SK-N-SH (cell line): ENCODE measurements around the gene KRT27. TPM values are rescaled to one million over a fixed set of nuclear protein-coding genes. Genes with fewer than 3 reads are reported as not detected.

Experiments used
- CTCF ChIA-PET: fragments of 300-600, 350-600 bp; formaldehyde crosslinking; extraction: SDS; loops from one replicate; lab custom pipeline; 2021; lab: Yijun Ruan, JAX
- POLR2A ChIA-PET: fragments of 350-600 bp; sonication (Branson Sonifier 250); formaldehyde crosslinking; extraction: SDS; loops from one replicate; lab custom pipeline; 2020; ENCODE audit warnings: antibody characterized with exemption, inconsistent platforms; lab: Yijun Ruan, JAX
- DNase-seq: peaks from one replicate; pipeline ENCODE4 v3.0.0; 2012
- H2AFZ ChIP-seq: fragments of 200-600 bp; sonication (generic); 2 replicates; pipeline ENCODE4 v1.8.1; 2016; ENCODE audit warnings: antibody characterized with exemption, mild to moderate bottlenecking, low read depth
- H3F3A ChIP-seq: fragments of 200-600 bp; sonication (generic); replicated peaks from 2 replicates; pipeline ENCODE3; 2016; ENCODE audit warnings: antibody characterized with exemption, mild to moderate bottlenecking; ENCODE audit not compliant: insufficient read depth
- H3K27ac ChIP-seq, 2 experiments: fragments of 200-500 bp in 1 of 2; fragments of 200-600 bp in 1 of 2; sonication (Bioruptor generic) in 1 of 2; sonication (generic), shearing (Covaris generic) in 1 of 2; 2 replicates each; pipeline versions ENCODE4 v1.5.1 to v1.6.1; 2014 to 2016; ENCODE audit warnings: low read depth in 2 of 2, inconsistent platforms in 1 of 2, low read length in 1 of 2, mild to moderate bottlenecking in 1 of 2, mixed read lengths in 1 of 2
- H3K27me3 ChIP-seq: fragments of 200-600 bp; sonication (generic), shearing (Covaris generic); 2 replicates; pipeline ENCODE4 v1.6.1; 2016; ENCODE audit warnings: mixed run types; ENCODE audit not compliant: insufficient read depth
- H3K36me3 ChIP-seq, 2 experiments: fragments of 200-500 bp in 1 of 2; fragments of 200-600 bp in 1 of 2; sonication (Bioruptor generic) in 1 of 2; sonication (generic) in 1 of 2; replicated peaks in 1 of 2; 2 replicates each; pipeline versions ENCODE3 to v1.5.1; 2014 to 2016; ENCODE audit warnings: low read length in 1 of 2, mild to moderate bottlenecking in 1 of 2; ENCODE audit not compliant: insufficient read depth in 2 of 2, control insufficient read depth in 1 of 2
- H3K4me1 ChIP-seq, 2 experiments: fragments of 200-500 bp in 1 of 2; fragments of 200-600 bp in 1 of 2; sonication (Bioruptor generic) in 1 of 2; sonication (generic), shearing (Covaris generic) in 1 of 2; 2 replicates each; pipeline versions ENCODE4 v1.5.1 to v1.6.1; 2014 to 2016; ENCODE audit warnings: low read depth in 1 of 2, low read length in 1 of 2, mixed run types in 1 of 2; ENCODE audit not compliant: insufficient read depth in 2 of 2, control insufficient read depth in 1 of 2
- H3K4me2 ChIP-seq: fragments of 200-600 bp; sonication (generic), shearing (Covaris generic); 2 replicates; pipeline ENCODE4 v1.6.1; 2017; ENCODE audit warnings: mixed run types
- H3K4me3 ChIP-seq, 2 experiments: fragments of 200-500 bp in 1 of 2; fragments of 200-600 bp in 1 of 2; sonication (Bioruptor generic) in 1 of 2; sonication (generic), shearing (Covaris generic) in 1 of 2; 2 replicates each; pipeline versions ENCODE4 v1.5.1 to v1.8.1; 2014 to 2016; ENCODE audit warnings: low read depth in 2 of 2, inconsistent platforms in 1 of 2, low read length in 1 of 2, mild to moderate bottlenecking in 1 of 2, mixed read lengths in 1 of 2, moderate library complexity in 1 of 2
- H3K79me2 ChIP-seq: fragments of 200-600 bp; sonication (generic); 2 replicates; pipeline ENCODE4 v1.8.1; 2017; ENCODE audit warnings: mild to moderate bottlenecking; ENCODE audit not compliant: insufficient read depth
- H3K9ac ChIP-seq: fragments of 200-600 bp; sonication (generic); 2 replicates; pipeline ENCODE4 v1.6.1; 2017; ENCODE audit warnings: mixed run types
- H3K9me2 ChIP-seq: fragments of 200-600 bp; sonication (generic); 2 replicates; pipeline ENCODE4 v1.6.1; 2017; ENCODE audit warnings: mixed run types
- H3K9me3 ChIP-seq: fragments of 200-600 bp; sonication (generic); 2 replicates; pipeline ENCODE4 v1.6.1; 2017; ENCODE audit warnings: mixed run types, mild to moderate bottlenecking, moderate library complexity
- H4K20me1 ChIP-seq: fragments of 200-600 bp; sonication (generic); 2 replicates; pipeline ENCODE4 v1.6.1; 2017; ENCODE audit warnings: mild to moderate bottlenecking, mixed run types; ENCODE audit not compliant: insufficient read depth
- ELF1 ChIP-seq: IDR thresholded peaks from 2 replicates; pipeline ENCODE4 v1.4.0; 2012
- EZH2phosphoT487 ChIP-seq: fragments of 200-600 bp; sonication (generic); IDR thresholded peaks from 2 replicates; pipeline ENCODE4 v1.6.1; 2017; ENCODE audit warnings: low read depth, mixed run types, mild to moderate bottlenecking, antibody characterized with exemption, moderate library complexity, borderline replicate concordance
- GATA2 ChIP-seq: sonication (generic); formaldehyde crosslinking; IDR thresholded peaks from 2 replicates; pipeline ENCODE4 v1.5.0; 2020; ENCODE audit warnings: mild to moderate bottlenecking, missing genetic modification reagents
- POLR2AphosphoS5 ChIP-seq: IDR thresholded peaks from 2 replicates; pipeline ENCODE4 v1.6.1; 2012; ENCODE audit warnings: low read depth, low read length
- RAD21 ChIP-seq: IDR thresholded peaks from 2 replicates; pipeline ENCODE4 v1.6.1; 2012; ENCODE audit warnings: mild to moderate bottlenecking, low read length
- RFX5 ChIP-seq: IDR thresholded peaks from 2 replicates; pipeline ENCODE4 v1.6.1; 2012; ENCODE audit warnings: mild to moderate bottlenecking, improper control_type of control experiment, low read length
- SIN3A ChIP-seq: IDR thresholded peaks from 2 replicates; pipeline ENCODE4 v1.6.1; 2012; ENCODE audit warnings: low read depth, mild to moderate bottlenecking, low read length, moderate library complexity, borderline replicate concordance
- TEAD4 ChIP-seq: IDR thresholded peaks from 2 replicates; pipeline ENCODE4 v1.4.0; 2012; ENCODE audit warnings: mild to moderate bottlenecking, borderline replicate concordance; ENCODE audit not compliant: insufficient read depth
- USF1 ChIP-seq: IDR thresholded peaks from 2 replicates; pipeline ENCODE4 v1.4.0; 2012; ENCODE audit warnings: low read depth, borderline replicate concordance
- ZBTB33 ChIP-seq: IDR thresholded peaks from 2 replicates; pipeline ENCODE4 v1.4.0; 2012; ENCODE audit warnings: low read depth, borderline replicate concordance
- WGBS: methylation state at CpG from one replicate; pipeline ENCODE4 v1.1.6; 2017; ENCODE audit warnings: low lambda C conversion rate; 5-methylcytosine and 5-hydroxymethylcytosine counted together
- polyA plus RNA-seq, 3 experiments: library from polyadenylated mRNA; depleted of rRNA; stranded (reverse); fragments of >200 nt; gene quantifications; 2 replicates each; pipeline ENCODE4 v1.2.3, GENCODE V29; 2012

Gene KRT27
- polyA plus RNA-seq, 1 of the 3 experiments (the other 2 are of a cell fraction) = not detected

- peaks cover 53% of the 10 kb centered on the region; the same call in 1 of the 2 replicates for H3K27me3 ChIP-seq
- no peaks in the 10 kb centered on the region for H3K36me3 ChIP-seq
- no peak overlapping the region for H3K4me3 ChIP-seq
- ChIA-PET CTCF (interaction anchor here (1.2 kb wide), 1 partner anchor 10 kb away, joined by 4 read pairs; no protein-coding TSS in a partner anchor), POLR2A (no interaction called here)
- H2AFZ ChIP-seq = no peak overlapping the region
- H3K4me2 ChIP-seq = no peak overlapping the region
- H4K20me1 ChIP-seq = no peaks in the 10 kb centered on the region
- no peaks in the 10 kb centered on the region for H3K9me2 ChIP-seq
- DNase-seq = no peak
- no peaks in the 10 kb centered on the region for H3K4me1 ChIP-seq
- H3K79me2 ChIP-seq = no peaks in the 10 kb centered on the region
- H3K9me3 ChIP-seq = no peaks in the 10 kb centered on the region
- no peak overlapping the region for H3K27ac ChIP-seq
- TF ChIP-seq RFX5 (no peak), RAD21 (no peak), TEAD4 (no peak)
- H3K9ac ChIP-seq = no peak overlapping the region
- 15% methylated on average over 6 of the region's 6 CpGs for WGBS
- H3F3A ChIP-seq = no peaks in the 10 kb centered on the region
Observed at GRCh38 chr17:40734018-40734417, 48.3 kb downstream of the KRT27 start.

GRCh38 chr17:40730970-40731369, 51.4 kb downstream of the KRT27 start:
- Histone ChIP-seq H3K9me3 (no peaks in the 10 kb centered on the region), H3K27ac (no peak overlapping the region), H3K9ac (no peak overlapping the region), H3K9me2 (no peaks in the 10 kb centered on the region), H3K4me3 (no peak overlapping the region), H3K4me1 (no peaks in the 10 kb centered on the region), H3F3A (no peaks in the 10 kb centered on the region), H2AFZ (no peak overlapping the region), H3K36me3 (no peaks in the 10 kb centered on the region), H3K79me2 (no peaks in the 10 kb centered on the region), H4K20me1 (no peaks in the 10 kb centered on the region), H3K27me3 (peaks cover 39% of the 10 kb centered on the region; the same call in 1 of the 2 replicates), H3K4me2 (no peak overlapping the region)
- 0% methylated on average over 1 of the region's 1 CpG for WGBS
- ChIA-PET POLR2A (no interaction called here), CTCF (no interaction called here)
- DNase-seq = no peak
- TF ChIP-seq EZH2phosphoT487 (no peak), USF1 (no peak), TEAD4 (no peak), ZBTB33 (no peak), SIN3A (no peak), ELF1 (no peak), POLR2AphosphoS5 (no peak), GATA2 (no peak)
